22Rv1 (cell line): ENCODE results near the gene TRDN.

Source experiments
- ZFX ChIP-seq: fragments of 450-650 bp; IDR thresholded peaks from 2 replicates; pipeline ENCODE4 v1.6.1; 2017; ENCODE audit warnings: antibody characterized with exemption, borderline replicate concordance
- TF ChIP-seq, protein P1 (sequence below): fragments of 450-650 bp; IDR thresholded peaks from 2 replicates; pipeline ENCODE4 v1.5.1; 2017; ENCODE audit warnings: mild to moderate bottlenecking

DNA sequence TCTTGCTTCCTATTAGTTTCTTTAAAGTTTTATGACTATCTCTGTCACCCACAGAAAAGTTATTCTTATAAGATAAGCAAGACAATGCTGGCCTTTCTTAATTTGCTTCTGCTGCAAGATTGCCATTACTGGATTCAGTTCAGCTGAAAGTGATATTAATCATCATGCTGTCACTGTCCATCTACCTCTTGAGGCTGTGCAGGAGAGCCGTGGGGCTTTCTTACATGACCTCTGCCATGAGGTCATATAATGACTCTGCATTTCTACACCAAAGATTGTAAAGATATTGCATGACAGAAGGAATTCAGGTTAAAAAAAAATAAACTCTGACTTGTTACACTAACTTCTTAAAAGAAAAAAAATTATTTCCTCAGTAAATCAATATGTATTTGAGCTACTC, 106.9 kb downstream of the TRDN start:
- TF ChIP-seq ZFX = no peak
- TF ChIP-seq, protein P1, sequence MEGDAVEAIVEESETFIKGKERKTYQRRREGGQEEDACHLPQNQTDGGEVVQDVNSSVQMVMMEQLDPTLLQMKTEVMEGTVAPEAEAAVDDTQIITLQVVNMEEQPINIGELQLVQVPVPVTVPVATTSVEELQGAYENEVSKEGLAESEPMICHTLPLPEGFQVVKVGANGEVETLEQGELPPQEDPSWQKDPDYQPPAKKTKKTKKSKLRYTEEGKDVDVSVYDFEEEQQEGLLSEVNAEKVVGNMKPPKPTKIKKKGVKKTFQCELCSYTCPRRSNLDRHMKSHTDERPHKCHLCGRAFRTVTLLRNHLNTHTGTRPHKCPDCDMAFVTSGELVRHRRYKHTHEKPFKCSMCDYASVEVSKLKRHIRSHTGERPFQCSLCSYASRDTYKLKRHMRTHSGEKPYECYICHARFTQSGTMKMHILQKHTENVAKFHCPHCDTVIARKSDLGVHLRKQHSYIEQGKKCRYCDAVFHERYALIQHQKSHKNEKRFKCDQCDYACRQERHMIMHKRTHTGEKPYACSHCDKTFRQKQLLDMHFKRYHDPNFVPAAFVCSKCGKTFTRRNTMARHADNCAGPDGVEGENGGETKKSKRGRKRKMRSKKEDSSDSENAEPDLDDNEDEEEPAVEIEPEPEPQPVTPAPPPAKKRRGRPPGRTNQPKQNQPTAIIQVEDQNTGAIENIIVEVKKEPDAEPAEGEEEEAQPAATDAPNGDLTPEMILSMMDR = no peak
